Measurements from ENCODE around the gene P3H1.

Gene P3H1

GRCh38 chr1:42743317-42744147 lies 23.3 kb downstream of the P3H1 start:
- no peak for DNase-seq

GRCh38 chr1:42742617-42743316 lies 24.1 kb downstream of the P3H1 start:
- DNase-seq, result no peak

- DNase-seq, result no peak
These were observed 24.7 kb downstream of the P3H1 start for GRCh38 chr1:42742141-42742540.

- DNase-seq, result no peak
These were observed 25.1 kb downstream of the P3H1 start for GRCh38 chr1:42741706-42742105.

- DNase-seq, result no peak
These were observed 25.8 kb downstream of the P3H1 start for GRCh38 chr1:42740851-42741580.

GRCh38 chr1:42739753-42740700 lies 26.8 kb downstream of the P3H1 start, which contains the start of gene CLDN19:
CLDN19 (minus strand) TSS chr1:42740236; CDS start chr1:42740063, 173 bp downstream.
- DNase-seq, result no peak

GRCh38 chr1:42738678-42739226 lies 28.1 kb downstream of the P3H1 start:
- DNase-seq, result no peak

- no peak for DNase-seq
These were observed 28.7 kb downstream of the P3H1 start for GRCh38 chr1:42737986-42738677.

GRCh38 chr1:42737257-42737656 lies 29.6 kb downstream of the P3H1 start:
- no peak for DNase-seq

- no peak for DNase-seq
These were observed 30.1 kb downstream of the P3H1 start for GRCh38 chr1:42736571-42737200.

- DNase-seq, result peak; percentile 17
These were observed 30.7 kb downstream of the P3H1 start for GRCh38 chr1:42736152-42736551.

GRCh38 chr1:42735477-42736105 lies 31.2 kb downstream of the P3H1 start:
- DNase-seq, result no peak

GRCh38 chr1:42735056-42735455 lies 31.8 kb downstream of the P3H1 start:
- no peak for DNase-seq

- no peak for DNase-seq
These were observed 32.4 kb downstream of the P3H1 start for GRCh38 chr1:42734201-42735035.

- no peak for DNase-seq
These were observed 33.2 kb downstream of the P3H1 start for GRCh38 chr1:42733415-42734200.

GRCh38 chr1:42732126-42732680 lies 34.6 kb downstream of the P3H1 start:
- no peak for DNase-seq

GRCh38 chr1:42731585-42731984 lies 35.2 kb downstream of the P3H1 start:
- no peak for DNase-seq

- no peak for DNase-seq
These were observed 35.8 kb downstream of the P3H1 start for GRCh38 chr1:42730988-42731387.

Data from fibroblast of skin of scalp (primary cell).